ENCODE measurements around the gene RIPOR3.

Gene RIPOR3

GRCh38 chr20:50568549-50568942, 122.8 kb downstream of the RIPOR3 start:
- peaks cover 7% of the 10 kb centered on the region for H3K4me1 ChIP-seq (ENCODE audit: insufficient read depth, low read length, severe bottlenecking)
- H3K4me2 ChIP-seq (ENCODE audit: low read length): no peak overlapping the region

GRCh38 chr20:50567860-50568548, 123.3 kb downstream of the RIPOR3 start:
- Histone ChIP-seq H3K9me2 (ENCODE audit: low read depth, low read length) (no peaks in the 10 kb centered on the region), H2AFZ (ENCODE audit: low read length) (no peak overlapping the region), H4K20me1 (ENCODE audit: insufficient read depth, low read length) (no peaks in the 10 kb centered on the region), H3K27ac (ENCODE audit: low read depth, low read length, poor library complexity, severe bottlenecking) (no peak overlapping the region), H3K4me2 (ENCODE audit: low read length) (no peak overlapping the region), H3K9ac (ENCODE audit: low read length) (no peak overlapping the region), H3F3A (ENCODE audit: insufficient read depth, low read length) (no peaks in the 10 kb centered on the region), H3K36me3 (ENCODE audit: insufficient read depth, low read length) (peaks cover 46% of the 10 kb centered on the region; the same call in 1 of the 2 replicates), H3K79me2 (ENCODE audit: insufficient read depth, low read length) (no peaks in the 10 kb centered on the region), H3K27me3 (ENCODE audit: insufficient read depth, low read length) (no peaks in the 10 kb centered on the region), H3K9me3 (ENCODE audit: low read length) (no peaks in the 10 kb centered on the region), H3K4me3 (ENCODE audit: low read depth, low read length, poor library complexity, severe bottlenecking) (no peak overlapping the region), H3K4me1 (ENCODE audit: insufficient read depth, low read length, severe bottlenecking) (peaks cover 7% of the 10 kb centered on the region)
- TF ChIP-seq CTCF (IDR thresholded peaks at IDR 0.05; ENCODE audit: low read length): no peak
- no peak for TF ChIP-seq EZH2 (IDR thresholded peaks at IDR 0.05; ENCODE audit: borderline replicate concordance, low read length)

More at GRCh38 chr20:50568549-50568942, 122.8 kb downstream of the RIPOR3 start:
- Histone ChIP-seq H3K9me3 (ENCODE audit: low read length) (no peaks in the 10 kb centered on the region), H3K36me3 (ENCODE audit: insufficient read depth, low read length) (peaks cover 41% of the 10 kb centered on the region; the same call in 1 of the 2 replicates), H3K9me2 (ENCODE audit: low read depth, low read length) (no peaks in the 10 kb centered on the region), H3F3A (ENCODE audit: insufficient read depth, low read length) (no peaks in the 10 kb centered on the region), H4K20me1 (ENCODE audit: insufficient read depth, low read length) (no peaks in the 10 kb centered on the region), H2AFZ (ENCODE audit: low read length) (no peak overlapping the region), H3K4me3 (ENCODE audit: low read depth, low read length, poor library complexity, severe bottlenecking) (no peak overlapping the region), H3K27ac (ENCODE audit: low read depth, low read length, poor library complexity, severe bottlenecking) (no peak overlapping the region), H3K27me3 (ENCODE audit: insufficient read depth, low read length) (no peaks in the 10 kb centered on the region), H3K9ac (ENCODE audit: low read length) (no peak overlapping the region), H3K79me2 (ENCODE audit: insufficient read depth, low read length) (no peaks in the 10 kb centered on the region)
- no peak for TF ChIP-seq CTCF (IDR thresholded peaks at IDR 0.05; ENCODE audit: low read length)
- TF ChIP-seq EZH2 (IDR thresholded peaks at IDR 0.05; ENCODE audit: borderline replicate concordance, low read length): no peak

- Histone ChIP-seq H3K27ac (ENCODE audit: low read depth, low read length, poor library complexity, severe bottlenecking) (no peak overlapping the region), H3K79me2 (ENCODE audit: insufficient read depth, low read length) (no peaks in the 10 kb centered on the region), H3K4me3 (ENCODE audit: low read depth, low read length, poor library complexity, severe bottlenecking) (no peak overlapping the region), H3K9me2 (ENCODE audit: low read depth, low read length) (no peaks in the 10 kb centered on the region), H3F3A (ENCODE audit: insufficient read depth, low read length) (no peaks in the 10 kb centered on the region), H3K9ac (ENCODE audit: low read length) (no peak overlapping the region), H3K9me3 (ENCODE audit: low read length) (no peaks in the 10 kb centered on the region), H2AFZ (ENCODE audit: low read length) (no peak overlapping the region), H3K4me2 (ENCODE audit: low read length) (no peak overlapping the region), H3K4me1 (ENCODE audit: insufficient read depth, low read length, severe bottlenecking) (peaks cover 7% of the 10 kb centered on the region), H3K36me3 (ENCODE audit: insufficient read depth, low read length) (peaks cover 56% of the 10 kb centered on the region; the same call in 1 of the 2 replicates), H3K27me3 (ENCODE audit: insufficient read depth, low read length) (no peaks in the 10 kb centered on the region), H4K20me1 (ENCODE audit: insufficient read depth, low read length) (no peaks in the 10 kb centered on the region)
- no peak for TF ChIP-seq CTCF (IDR thresholded peaks at IDR 0.05; ENCODE audit: low read length)
- TF ChIP-seq EZH2 (IDR thresholded peaks at IDR 0.05; ENCODE audit: borderline replicate concordance, low read length): no peak
Measured at GRCh38 chr20:50565871-50566270, 125.5 kb downstream of the RIPOR3 start.
